PC-3 (cell line): Measurements from ENCODE around the gene FAM120B.

Experiments
- CTCF ChIP-seq: fragments of 300-600 bp; sonication (generic); conservative IDR thresholded peaks from 2 replicates; pipeline ENCODE4 v1.5.1; 2017; ENCODE audit warnings: antibody characterized with exemption, low read depth, mild to moderate bottlenecking, low read length
- EZH2 ChIP-seq: fragments of 300-600 bp; sonication (generic); IDR thresholded peaks from one replicate; pipeline ENCODE4 v1.6.1; 2017; ENCODE audit warnings: antibody characterized with exemption, mild to moderate bottlenecking, low read length; ENCODE audit not compliant: unreplicated experiment

- TF ChIP-seq EZH2 (no peak), CTCF (no peak)
Measured at GRCh38 chr6:170442596-170442995, 136.0 kb downstream of the FAM120B start.
